ENCODE data around the gene WWOX.

DNA sequence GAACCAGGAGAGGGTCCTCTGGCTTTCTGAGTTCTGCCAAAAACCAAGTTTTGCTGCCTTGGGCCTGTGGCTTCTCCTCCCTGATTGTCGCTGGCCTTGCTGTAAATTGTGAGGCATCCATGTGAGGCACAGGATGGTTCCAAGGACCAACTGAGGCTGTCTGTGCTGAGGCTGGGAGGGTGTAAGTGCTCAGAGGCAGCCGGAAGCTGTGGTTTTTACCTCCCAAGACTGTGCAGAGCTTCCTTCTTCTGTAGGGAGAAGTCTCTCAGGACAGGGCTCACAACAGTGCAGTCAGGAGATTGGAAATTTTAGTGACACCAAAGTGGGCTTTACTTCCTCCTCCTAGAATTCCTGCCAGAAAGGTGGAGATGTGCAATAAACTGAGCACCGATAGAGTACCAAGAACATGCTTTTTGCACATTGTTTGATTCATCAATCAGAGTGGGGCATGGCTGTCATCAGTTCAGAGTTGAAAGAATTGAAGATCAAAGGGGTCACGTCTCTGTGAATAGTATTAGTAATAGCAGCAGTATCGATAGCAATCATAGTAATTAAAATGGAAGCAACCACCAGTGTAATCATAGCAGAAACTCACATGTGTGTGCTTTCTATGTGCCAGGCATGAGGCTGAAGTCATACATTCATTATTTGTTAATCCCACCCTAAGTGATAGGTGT is 467.1 kb downstream of the WWOX start:
- TF ChIP-seq CTCF (IDR thresholded peaks at IDR 0.05; ENCODE audit: low read length), result no peak
- TF ChIP-seq EZH2 (optimal IDR thresholded peaks at IDR 0.05; ENCODE audit: low read depth, low read length), result no peak

Data from MM.1S (cell line).